Measurements from ENCODE around the gene LCP2.

Gene LCP2

DNA sequence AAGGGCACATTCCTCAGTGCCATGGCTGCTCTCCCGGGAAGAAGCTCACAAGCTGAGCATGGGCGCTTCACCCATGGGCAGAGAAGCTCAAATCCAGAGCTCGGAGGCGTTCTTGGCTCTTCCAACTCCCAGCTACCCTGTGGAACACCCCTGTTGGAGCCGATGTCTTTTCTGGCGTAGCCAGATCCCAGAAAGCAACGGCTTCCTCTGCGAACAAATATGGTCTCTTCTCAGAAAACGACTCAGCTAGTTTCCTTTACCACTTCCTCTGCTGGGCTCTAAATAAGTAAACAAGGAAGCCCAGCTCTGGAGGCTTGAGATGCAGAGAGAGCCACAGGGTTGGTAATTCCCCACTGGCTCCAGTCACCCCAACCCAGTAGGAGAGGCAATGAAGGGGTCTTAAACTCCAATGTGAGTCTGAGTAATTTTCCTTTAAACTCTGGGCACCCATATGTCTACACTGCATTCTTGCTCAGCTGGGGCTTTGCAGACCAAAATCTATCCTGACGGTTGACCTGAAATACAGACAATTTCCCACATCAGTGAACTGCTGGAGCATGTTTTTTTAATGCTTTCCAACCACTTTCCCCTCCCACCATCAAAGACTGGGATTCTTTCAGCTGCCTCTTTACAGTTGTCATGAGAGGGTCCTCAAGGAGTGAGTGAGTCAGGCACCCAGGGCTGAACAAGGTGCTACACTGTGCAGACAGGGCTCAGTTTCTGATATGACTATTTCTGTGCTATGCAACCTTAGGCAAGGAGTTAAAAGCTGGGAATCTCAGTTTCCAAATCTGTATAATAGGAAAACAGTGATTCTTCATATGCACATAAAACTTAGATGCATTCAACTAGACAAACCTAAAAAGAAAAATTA, at the start of gene LCP2:
Gene LCP2 (minus strand): TSS at position 189 of the 874 bp plus-strand sequence. CDS start 166 bp downstream, at position 23.
- DNase-seq, result no peak

DNA sequence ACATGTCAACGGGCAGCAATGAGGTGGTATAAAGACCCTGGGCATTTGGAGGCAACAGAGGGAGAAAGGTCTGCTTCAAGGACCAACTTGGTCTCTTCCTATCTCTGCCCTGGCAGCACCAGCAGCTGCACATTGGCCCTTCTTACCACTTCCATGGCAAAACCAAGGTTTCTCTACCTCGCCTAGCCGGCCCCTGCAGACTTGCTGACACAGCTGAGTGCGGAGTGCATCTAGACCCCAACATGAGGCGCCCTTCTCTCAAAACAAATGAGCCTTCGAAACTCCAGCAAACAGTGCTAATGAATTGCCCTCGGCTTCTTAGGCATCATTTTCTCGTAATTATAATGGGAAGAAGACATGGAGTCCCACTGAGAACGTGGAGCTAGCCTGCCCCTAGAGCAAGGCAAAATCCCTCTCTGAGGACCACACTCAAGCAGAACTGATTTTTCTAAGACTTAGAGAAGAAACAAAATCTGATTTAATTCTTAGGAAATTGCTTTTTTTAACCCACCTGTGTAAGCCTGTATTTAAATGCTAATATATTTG, 49.5 kb upstream of the LCP2 start:
- DNase-seq, result no peak

DNA sequence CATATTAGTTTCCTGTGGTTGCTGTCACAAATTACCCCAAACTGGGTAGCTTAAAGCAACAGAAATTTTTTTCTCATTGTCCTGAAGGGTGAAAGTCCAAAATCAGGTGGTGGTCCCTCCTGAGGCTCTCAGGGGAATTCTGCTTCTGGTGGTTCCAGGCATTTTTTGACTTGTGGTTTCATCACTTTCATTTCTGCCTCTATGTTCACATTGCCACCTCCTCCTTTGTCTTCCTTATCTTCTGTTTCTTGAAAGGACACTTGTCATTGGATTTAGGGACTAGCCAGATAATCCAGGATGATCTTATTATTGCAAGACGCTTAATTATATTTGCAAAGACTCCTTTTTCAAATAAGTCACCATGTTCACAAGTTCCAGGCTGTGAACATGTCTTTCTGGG, 48.4 kb upstream of the LCP2 start:
- DNase-seq, result no peak

DNA sequence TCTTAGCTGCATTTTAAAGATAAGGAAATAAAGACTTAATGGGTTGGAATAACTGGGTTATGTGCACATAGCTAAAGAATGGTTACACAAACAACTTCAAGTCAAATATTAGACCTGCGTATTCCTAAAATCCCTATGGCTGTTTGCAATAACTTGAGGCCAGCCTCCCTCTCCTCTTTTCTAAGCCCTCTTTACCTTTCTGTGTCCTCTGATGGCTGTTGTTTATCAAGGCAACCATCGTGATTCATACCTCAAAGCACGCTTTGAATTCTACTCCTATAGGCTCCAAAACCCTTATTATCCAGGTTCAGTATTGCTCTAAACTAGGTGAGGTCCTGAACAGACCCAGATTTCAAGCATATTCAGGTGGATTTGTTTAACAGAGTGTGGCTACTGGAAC, 45.6 kb upstream of the LCP2 start:
- DNase-seq, result no peak

DNA sequence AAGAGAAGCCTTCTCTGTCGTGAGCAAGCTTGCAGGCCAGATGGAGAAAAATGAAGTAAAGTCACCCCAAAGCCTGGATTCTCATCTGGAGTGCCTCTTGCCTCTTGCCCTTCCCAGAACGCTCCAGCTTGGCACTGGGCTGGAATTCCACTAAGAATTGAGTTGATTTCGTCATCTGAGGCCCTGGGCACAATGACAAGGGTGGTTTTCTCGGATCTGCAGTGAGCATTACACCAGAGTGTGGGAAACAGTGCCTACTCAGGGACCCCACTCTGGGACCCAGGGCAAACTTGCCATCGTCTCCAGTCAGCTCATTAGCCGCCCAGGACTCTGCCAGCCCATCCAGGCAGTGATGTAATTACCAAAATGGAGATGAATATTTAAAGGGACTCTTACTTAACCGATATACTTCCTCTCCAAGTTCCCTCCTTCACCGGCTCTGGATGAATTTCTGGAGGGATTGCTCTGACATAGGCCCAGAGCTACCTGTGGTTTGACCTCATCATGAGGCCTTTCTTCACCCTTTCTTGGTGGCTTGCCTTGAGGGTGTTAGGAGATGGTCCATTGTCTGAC, 44.7 kb upstream of the LCP2 start:
- no peak for DNase-seq

DNA sequence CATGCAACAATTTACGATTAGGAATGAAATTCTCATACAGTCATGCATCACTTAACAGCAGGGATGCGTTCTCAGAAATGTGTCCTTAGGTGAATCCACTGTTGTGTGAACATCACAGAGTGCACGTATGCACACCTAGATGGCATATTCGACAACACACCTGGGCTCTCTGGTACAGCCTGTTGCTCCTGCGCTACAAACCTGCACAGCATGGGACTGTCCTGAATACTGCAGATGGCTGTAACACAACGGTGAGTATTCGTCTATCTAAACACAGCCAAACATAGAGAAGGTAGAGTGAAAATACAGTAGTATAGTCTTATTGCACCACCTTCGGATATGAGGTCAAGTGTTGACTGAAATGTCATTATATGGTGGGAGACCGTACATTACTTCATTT, 44.0 kb upstream of the LCP2 start:
- DNase-seq, result no peak

DNA sequence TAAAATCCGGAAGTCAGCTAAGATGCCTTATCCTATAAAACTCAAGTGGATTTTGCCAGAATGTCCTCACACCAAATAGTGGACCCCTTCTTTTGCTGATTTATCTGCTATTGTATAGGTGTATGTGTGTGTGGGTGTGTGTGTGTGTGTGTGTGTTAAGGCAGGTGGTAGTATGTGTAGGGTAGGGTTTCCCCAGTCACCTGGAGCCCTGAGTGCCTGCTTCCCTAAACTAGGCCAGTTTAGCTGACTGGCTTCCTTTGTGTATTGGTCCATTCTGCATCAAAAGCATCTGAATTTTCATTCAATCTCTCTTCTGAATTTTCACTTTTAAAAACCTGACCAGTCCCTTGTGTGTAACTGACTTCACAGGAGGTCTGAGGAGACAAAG, 42.2 kb upstream of the LCP2 start:
- no peak for DNase-seq

DNA sequence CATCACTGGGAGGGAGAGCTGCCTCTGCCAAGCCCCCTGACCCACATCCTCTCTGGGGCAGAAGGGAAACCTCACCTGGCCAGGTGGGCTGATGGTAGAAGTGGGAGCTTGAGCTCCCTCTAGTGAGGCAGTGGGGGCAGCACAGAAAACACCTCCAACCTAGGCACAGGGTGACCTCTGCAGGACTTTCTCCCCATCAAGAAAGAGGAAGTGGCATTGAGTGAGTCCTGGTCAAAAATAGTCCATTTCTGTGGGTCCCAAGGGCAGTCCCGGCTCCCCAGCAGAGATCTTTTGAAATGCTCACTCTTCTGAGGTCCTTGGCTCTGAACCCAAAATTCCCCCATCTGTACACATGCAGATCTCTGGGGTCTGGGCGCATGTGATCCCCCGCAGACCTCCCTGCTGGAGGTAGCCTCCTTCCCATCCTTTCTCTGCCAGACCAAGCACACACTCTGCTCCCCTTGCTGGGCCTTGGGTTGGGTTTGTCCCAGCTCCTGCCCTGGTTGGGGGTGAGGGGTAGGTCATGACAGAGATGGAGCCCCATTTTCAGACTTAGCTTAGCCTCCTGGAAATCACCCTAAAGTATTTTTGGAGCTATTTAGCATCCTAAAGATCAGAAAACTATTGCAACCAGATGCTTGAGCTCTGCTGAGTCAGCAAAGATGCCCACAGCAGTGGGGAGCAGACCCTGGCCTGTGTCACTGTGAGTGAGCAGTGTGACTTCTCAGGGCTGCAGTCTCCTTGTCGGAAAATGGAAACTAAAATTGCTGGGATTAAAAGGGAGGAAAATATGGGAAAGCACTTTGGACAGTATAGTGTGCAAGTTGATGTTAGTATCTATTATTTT, 41.6 kb upstream of the LCP2 start:
- DNase-seq, result no peak

DNA sequence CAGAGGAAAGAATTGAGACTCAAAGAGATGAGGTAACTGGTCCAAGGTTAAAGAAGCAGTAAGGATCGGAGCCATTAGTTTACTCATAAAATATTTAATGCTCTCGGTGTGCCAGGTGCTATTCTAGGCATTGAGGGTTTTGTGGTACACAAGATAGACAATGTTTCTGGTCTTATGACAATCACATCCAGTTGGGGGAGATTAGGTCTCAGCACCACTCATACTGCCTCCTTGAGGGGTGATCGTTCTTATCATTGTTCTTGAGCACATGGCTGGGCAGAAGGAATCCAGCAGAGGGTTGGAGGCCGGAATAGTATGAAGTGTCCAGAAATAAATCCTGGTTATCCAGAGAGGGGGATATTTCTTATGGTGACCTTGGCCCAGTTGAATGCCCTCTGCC, 40.7 kb upstream of the LCP2 start:
- no peak for DNase-seq

DNA sequence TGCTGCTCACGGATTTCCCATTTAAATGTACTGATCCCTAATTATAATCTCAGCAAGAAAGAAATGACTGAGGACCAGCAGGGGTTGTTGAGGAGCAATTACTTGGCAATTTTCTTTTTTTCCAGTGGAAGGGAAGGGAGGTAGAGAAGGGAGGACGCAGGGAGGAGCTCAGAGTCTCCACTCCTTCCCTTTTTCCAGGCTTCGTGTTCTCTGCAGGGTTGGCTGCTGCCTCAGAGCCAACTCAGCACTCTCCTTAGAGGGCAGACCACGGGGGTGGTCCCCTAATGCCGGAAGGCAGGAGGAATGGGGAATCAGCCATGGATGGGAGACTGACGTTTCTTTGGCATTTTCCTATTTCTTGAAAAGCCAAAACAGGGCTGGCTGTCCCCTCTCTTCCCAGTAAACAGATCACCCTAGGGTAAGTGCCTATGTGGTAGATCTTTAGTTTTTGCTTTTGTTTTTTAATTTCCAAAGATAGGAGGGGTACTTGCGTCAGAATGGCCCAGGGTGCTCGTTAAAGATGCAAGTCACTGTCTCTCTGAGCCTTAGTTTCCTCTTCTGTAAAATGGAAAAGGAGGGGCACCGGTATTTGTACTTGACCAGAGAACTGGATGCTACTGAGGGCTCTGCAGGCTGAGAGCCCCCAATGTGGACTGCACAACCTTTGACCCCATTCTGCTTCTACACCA, 39.6 kb upstream of the LCP2 start:
- no peak for DNase-seq

DNA sequence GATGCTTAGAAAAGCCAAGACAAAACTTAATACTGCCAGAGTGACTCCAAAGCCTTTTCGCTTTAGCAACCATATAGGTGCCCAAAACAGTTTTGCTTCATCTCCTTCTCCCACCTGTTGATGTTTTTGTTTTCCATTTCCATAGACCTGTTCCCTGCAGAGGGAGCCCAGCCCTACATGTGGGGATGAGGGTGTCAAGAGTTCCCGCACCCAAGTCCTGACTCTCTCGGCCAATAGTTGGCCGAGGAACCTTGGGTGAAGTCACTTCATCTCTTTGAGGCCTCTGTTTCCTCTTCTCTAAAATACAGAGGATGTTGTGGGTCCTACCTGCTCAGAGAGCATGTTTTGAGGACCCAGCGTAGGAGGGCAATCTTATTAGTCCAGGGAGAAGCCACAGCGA, 38.5 kb upstream of the LCP2 start:
- DNase-seq, result no peak

DNA sequence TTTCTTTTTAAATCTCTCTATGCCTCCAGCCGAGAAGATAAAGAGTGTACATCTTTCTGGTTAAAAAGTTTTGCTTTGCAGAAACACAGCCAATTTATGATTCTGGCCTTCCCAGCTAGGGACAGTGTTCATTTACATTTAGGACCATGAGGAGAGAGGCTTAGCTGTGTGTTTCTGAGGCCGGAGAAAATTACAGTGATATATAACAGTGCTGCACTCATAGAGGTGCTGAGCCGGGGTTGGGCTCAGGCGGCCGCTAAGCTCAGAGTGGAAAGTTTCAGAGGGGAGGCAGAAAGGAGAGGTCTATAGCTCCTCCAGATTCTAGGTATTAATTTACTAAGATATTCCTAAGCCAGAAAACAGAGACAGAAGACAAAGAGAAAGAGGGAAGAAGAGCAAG, 37.0 kb upstream of the LCP2 start:
- DNase-seq, result no peak

DNA sequence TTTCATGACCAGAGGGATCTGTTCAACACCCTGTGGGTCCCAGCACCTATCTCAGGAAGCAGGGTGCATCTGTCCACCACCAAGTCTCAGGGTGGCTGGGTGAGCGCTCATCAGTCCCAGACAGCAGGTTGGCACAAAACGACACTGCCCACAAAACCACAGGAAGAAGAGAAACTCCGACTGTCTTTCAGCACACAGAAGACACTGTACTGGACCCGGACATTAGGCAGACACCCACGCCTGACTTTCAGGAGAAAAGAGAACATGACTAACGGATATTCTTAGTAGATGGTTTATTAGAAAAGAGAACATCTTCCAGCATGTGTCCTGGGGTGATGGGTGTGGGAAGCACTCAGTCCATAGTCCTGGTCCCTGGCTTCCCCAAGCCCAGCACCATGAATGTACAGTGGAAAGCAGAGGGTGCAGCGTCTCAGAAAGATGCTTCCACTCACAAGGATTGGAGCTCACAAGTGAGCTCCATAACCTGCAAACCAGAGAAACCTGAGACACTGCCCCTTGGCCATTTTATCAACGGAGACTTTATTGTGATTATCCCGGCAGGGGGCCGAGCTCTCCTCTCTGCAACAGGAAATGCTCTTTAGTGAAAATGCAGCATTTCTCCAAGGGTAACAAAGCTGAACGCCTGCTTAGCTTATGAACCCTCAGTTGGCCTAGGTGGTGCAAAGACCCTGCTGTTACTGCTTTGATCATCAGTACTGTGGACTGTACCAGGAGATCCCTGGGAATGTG, 35.8 kb upstream of the LCP2 start:
- no peak for DNase-seq

DNA sequence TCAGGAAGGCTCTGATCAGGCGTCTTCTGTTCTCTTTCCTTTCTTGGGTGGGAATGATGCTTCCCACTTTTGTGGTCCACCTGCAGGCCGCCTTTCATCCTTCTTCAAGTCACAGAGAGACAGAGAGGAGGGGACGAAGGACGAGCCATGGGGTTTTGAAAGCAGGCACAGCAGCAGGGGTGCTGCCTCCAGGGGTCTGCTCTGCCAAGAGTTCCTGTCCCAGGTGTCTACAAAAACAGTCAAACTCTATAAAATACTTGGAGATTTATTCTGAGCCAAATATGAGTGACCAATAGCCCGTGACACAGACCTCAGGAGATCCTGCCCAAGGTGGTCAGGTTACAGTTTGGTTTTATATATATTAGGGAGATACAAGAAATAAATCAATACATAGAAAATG, 34.5 kb upstream of the LCP2 start:
- DNase-seq, result no peak

DNA sequence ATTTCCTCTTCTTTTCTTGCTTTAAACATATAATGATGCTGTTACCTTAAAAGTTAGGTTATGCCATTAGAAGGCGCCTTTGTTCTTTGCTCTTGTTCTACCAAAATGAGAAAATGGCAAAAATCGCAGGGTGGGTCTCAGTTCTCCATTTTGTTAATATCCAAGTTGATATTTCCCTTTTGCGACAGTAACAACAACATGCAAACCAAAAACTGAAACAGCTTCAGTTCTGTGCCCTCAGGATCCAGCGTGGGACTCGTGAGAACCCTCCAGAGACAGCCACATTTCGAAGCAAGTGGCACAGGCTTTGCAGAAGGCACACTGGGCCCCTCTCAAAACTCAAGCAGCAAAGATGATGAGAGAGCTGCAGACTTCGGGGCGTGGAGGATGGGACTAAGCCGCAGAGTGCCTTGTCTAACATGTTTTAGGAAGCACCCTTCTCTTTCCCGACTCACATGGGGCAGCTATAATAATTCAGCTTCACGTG, 33.0 kb upstream of the LCP2 start:
- DNase-seq, result no peak

DNA sequence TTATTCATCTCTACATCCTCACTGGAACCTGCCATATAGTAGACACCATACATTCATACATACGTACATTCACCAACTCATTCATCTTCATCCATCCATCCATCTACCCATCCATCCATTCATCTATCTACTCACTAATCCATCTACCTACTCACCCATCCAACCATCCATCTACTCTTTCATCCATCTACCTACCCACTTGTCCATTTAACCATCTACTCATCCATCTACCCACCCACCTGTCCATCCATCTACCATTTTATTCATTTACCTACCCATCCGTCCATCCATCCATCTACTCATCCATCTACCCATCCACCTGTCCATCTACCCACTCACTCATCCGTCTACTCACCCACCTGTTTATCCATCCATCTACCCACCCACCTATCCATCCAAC, 31.9 kb upstream of the LCP2 start:
- no peak for DNase-seq

DNA sequence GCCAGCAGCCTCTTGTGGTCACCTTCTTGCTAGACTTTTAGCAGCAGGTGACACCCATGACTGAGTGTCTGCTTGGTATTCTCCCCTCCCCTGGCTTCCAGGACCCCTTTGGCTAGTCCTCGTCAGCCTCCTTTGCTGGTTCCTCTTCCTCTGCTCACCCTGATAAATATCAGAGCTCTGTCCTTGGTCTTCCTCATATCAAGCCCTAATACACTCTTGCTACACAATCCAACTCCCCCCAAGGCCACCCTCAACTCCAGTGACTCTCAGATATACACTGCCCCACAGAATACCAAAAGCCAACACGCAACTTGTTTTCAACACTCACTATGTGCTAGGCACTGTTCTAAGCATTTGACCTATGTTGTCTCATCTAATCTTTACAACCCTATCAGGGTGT, 30.3 kb upstream of the LCP2 start:
- no peak for DNase-seq

DNA sequence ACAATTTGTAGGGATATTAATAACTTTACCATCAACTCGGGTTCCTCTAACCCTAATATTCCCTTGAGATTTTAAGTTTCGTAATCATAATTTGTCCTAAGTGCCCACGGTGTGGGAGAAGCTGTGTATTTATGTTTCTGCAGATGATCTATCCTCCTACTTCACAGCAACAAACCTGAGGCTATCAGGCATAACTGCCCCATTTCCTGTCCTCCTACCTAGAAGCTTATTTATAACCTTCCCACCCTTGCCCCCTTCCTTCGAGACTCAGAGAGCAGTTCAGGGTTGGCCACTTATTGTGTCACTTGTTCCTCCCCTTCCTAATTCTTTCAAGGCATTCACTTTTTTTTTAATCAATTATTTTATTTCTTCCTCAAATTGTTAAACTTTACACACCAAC, 29.6 kb upstream of the LCP2 start:
- no peak for DNase-seq

DNA sequence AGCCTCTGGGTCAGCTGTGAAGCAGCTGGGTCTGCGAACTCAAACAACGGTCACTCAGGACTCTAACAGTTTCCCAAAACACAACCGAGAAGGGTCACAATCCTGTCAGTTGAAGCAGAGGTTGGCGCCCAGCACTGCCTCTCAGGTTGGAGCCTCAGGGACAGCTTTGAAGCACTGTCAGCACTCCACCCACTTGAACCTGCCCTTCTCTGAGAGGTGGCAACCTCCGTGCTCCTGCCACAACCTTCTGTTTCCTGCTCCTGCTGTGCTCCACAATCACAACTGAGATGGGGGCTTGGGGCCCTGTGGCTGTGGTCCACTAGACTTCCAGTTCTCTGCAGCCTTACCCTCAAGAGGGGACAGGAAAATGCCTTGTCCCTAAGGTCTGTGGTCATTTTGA, 21.7 kb upstream of the LCP2 start:
- no peak for DNase-seq

DNA sequence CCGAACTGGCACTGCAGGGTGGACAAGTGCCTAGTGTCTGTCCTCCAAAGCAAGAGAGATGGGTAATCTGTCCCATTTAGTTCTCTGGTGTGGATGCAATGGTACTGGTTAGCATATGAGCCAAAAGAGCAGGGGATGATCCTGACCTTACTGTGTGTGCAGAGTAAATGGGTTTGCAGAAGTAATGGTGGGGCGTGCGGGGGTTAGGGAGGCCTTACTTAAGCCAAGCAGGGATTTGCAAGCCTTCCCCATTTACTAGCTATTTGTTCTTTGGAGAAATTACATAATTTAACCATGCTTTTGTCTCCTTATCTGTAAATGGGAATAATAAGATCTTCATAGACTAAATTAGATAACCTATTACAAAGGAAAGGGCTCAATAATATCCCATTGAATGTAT, 19.9 kb upstream of the LCP2 start:
- DNase-seq, result no peak

DNA sequence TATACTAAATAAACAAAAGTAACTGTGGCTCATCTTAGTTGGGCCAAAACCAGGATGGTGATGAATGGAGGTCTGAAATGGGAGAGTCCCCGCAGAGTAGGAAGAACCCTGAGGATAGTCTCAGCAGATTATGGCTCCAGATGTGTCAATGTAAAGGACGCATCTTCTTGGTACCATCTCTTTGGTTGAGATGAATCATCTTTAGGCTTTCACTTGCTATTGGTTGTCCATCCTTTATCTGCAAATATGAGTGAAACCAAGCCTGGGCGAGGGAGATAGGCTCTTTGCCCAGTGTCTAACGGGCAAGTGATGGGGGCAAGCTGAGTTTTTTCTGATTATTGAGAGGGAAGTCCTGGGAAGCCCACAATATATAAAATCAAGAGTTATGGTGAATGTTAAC, 19.4 kb upstream of the LCP2 start:
- DNase-seq, result no peak

DNA sequence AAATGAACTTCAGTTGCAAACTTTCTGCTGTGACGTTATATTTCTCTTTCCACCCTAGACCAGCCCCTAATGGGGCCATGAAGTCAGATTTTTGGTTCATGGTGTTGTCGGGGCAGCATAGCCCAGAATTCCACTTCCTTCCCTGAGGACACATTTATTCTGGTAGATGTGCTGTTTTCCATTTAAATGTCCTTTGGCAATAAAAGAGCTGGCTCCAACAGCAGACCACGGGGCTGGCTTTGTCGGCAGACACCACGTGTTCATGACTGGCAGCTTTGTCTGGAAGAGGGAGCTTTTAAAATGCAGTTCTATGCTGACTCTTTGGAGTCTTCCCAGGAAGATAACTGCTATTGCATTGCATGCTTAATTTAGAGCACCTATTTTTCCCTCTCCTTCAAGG, 17.6 kb upstream of the LCP2 start:
- DNase-seq, result no peak

All from DMS53 (cell line).